Heart right ventricle (tissue), 16 donors: ENCODE results near the gene SLC34A1. TPM values are rescaled to one million over a fixed set of nuclear protein-coding genes. Genes with fewer than 3 reads are reported as not detected.
"Not testable (repeated sequence)": the region's sequence is repeated elsewhere in the genome, so short reads cannot be mapped to it uniquely, and the experiment has no call there.

Source experiments
- ATAC-seq, 8 donors: fragments of 200-7000 bp; cut with Tn5 transposase; one replicate each; pipeline ENCODE4 v1.9.1; 2020; ENCODE audit warnings: mild to moderate bottlenecking in 8 of 8, moderate library complexity in 8 of 8, moderate number of reproducible peaks in 1 of 8
- DNase-seq, 2 donors: peaks; one replicate each; pipeline ENCODE4 v3.0.0-alpha.2; 2020
- H3K27ac ChIP-seq, 10 donors: fragments of 200-600 bp; sonication (generic) in 2 of 10; one replicate each; pipeline versions ENCODE4 v1.5.0 to v1.8.0; 2020 to 2022; ENCODE audit warnings: mild to moderate bottlenecking in 3 of 10
- H3K27me3 ChIP-seq, 7 donors: fragments of 200-600 bp; one replicate each; pipeline ENCODE4 v1.8.0; 2021 to 2022; ENCODE audit warnings: mild to moderate bottlenecking in 2 of 7
- H3K36me3 ChIP-seq, 9 donors: fragments of 200-600 bp; sonication (generic) in 1 of 9; one replicate each; pipeline versions ENCODE4 v1.5.0 to v1.8.0; 2020 to 2022; ENCODE audit warnings: mild to moderate bottlenecking in 2 of 9
- H3K4me1 ChIP-seq, 9 donors: fragments of 200-600 bp; sonication (generic) in 1 of 9; one replicate each; pipeline versions ENCODE4 v1.5.0 to v1.8.0; 2020 to 2022; ENCODE audit warnings: mild to moderate bottlenecking in 4 of 9
- H3K4me3 ChIP-seq, 10 donors: fragments of 200-600 bp; sonication (generic) in 2 of 10; one replicate each; pipeline versions ENCODE4 v1.5.0 to v1.8.0; 2020 to 2022; ENCODE audit warnings: mild to moderate bottlenecking in 7 of 10, moderate library complexity in 2 of 10
- H3K9me3 ChIP-seq, 11 donors: fragments of 200-600 bp in 10 of 11; sonication (generic) in 2 of 11; one replicate each; pipeline versions ENCODE4 v1.5.0 to v1.8.0; 2013 to 2022; ENCODE audit warnings: mild to moderate bottlenecking in 2 of 11, control low read depth in 1 of 11, moderate library complexity in 1 of 11
- CTCF ChIP-seq, 9 donors: fragments of 200-600 bp; sonication (generic) in 2 of 9; IDR thresholded peaks; one replicate each; pipeline versions ENCODE4 v1.5.0 to v1.8.0; 2021 to 2022; ENCODE audit warnings: antibody characterized with exemption in 9 of 9, mild to moderate bottlenecking in 5 of 9, moderate library complexity in 1 of 9
- WGBS, 2 donors: extraction: QIAGEN DNeasy Blood & Tissue Kit; methylation state at CpG; one replicate each; pipeline ENCODE4 v1.1.7; 2013; ENCODE audit warnings: inconsistent platforms in 1 of 2; 5-methylcytosine and 5-hydroxymethylcytosine counted together
- intact Hi-C, 10 donors: fragments of 100-400 bp; cut with DNase I; formaldehyde crosslinking; loops; one replicate each; pipeline versions ENCODE4 v1.11.1 to v1.14.2; 2022
- polyA plus RNA-seq, 2 donors: library from polyadenylated mRNA; stranded (reverse); fragments of 200-250 nt; gene quantifications; one replicate each; pipeline ENCODE4 v1.2.3, GENCODE V29; 2013
- total RNA-seq, 10 donors: library from RNA; stranded (reverse); fragmentation: NEBNext Ultra II Directional in 3 of 10; extraction: Animal tissue kit (Norgen Biotek cat#: 25700) in 3 of 10; gene quantifications; one replicate each; pipeline versions ENCODE4 v1.2.1 to v1.2.4, GENCODE V29; 2021 to 2023
- donor health status: Arrhythmogenic right ventricular cardiomyopathy.
- donor health status: ischemic (EF 13 %, LVEDD 7.1; RV severe dilation, severe dysfunction).
- donor health status: healthy with polysubstance abuse.
- donor health status: DM: no; HTN: yes; CAD: no.
- donor health status: DM: no; HTN: no; CAD: no.
- donor health status: ischemic (EF 25% LVEDD 6.9; RV normal size, moderate dysfunction).
- donor health status: ischemic (EF 25% LVEDD 5.7; RV mildly dilated, moderate dysfunction).
- donor health status: healthy.
- donor health status: DM: yes; HTN: yes; CAD: no.
- donor health status: Ischemic cardiomyopathy.
- donor health status: ischemic (EF 35%, LVEDD 5.7; RV mildly dilated, moderate dysfunction).
- donor health status: nonischemic (EF 11% LVEDD 7.7; RV severe dilation, severe dysfunction).
- donor health status: DM: yes; HTN: yes; CAD: no.
- donor health status: PGD.
- donor health status: ischemic (EF 29% LVEDD 5.4; RV normal size, mild dysfunction).
- donor health status: nonischemic (EF 23%, LVEDD 6.1; RV moderate dilation, normal function).

The SLC34A1 gene
- total and polyA plus RNA-seq, 12 donors: 0.12 TPM; not detected in 11

- H3K4me1 ChIP-seq: peaks cover 0 to 88% (median 22%) of the 10 kb centered on the region in 9 donors
- ATAC-seq (peak; percentile 34 to 66 (median 52)), DNase-seq (no peak)
- no peak for TF ChIP-seq CTCF (IDR thresholded peaks at IDR 0.05)
- H3K36me3 ChIP-seq: no peaks in the 10 kb centered on the region
- H3K27ac ChIP-seq: peak overlapping the region in 6 of 10 donors; percentile 4 to 88 (median 49)
- WGBS, 2 donors: 22 to 33% methylated on average over 5 of the region's 5 CpGs
- no peaks in the 10 kb centered on the region for H3K27me3 ChIP-seq
- peaks cover 0 to 5% (median 0%) of the 10 kb centered on the region in 11 donors for H3K9me3 ChIP-seq
- peak overlapping the region in 8 of 10 donors; percentile 12 to 67 (median 39) for H3K4me3 ChIP-seq
- intact Hi-C loops: no loop called here
Observed at GRCh38 chr5:177358370-177358819, 25.8 kb upstream of the SLC34A1 start.

DNA sequence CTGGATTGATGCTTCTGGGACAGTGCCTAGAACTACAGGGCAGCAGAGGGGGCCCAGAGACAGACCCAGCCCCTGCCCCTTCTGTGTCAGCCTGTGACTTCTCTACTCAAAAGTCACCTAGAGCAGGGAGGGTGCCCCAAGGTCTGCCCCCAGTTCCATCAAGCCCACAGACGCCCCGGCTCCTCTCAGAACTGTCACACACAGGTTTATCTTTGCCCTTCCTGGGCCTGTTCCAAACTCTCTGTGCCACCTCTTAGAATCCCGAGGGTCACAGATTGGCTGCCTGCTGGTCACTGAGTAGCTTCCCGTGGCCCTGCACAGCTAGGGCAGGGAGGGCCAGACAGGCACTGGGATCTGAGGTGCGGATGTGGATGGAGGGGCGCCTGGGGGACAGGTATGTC lies 24.8 kb upstream of the SLC34A1 start:
- ATAC-seq (peak in 1 of 8 donors; percentile 7), DNase-seq (no peak)
- H3K27me3 ChIP-seq: no peaks in the 10 kb centered on the region
- peaks cover 0 to 5% (median 0%) of the 10 kb centered on the region in 11 donors for H3K9me3 ChIP-seq
- peaks cover 0 to 93% (median 29%) of the 10 kb centered on the region in 9 donors for H3K4me1 ChIP-seq
- H3K4me3 ChIP-seq: peak overlapping the region in 1 of 10 donors; percentile 67
- no peaks in the 10 kb centered on the region for H3K36me3 ChIP-seq
- intact Hi-C loops: no loop called here
- TF ChIP-seq CTCF (IDR thresholded peaks at IDR 0.05): no peak
- peak overlapping the region in 1 of 10 donors; percentile 88 for H3K27ac ChIP-seq
- WGBS, 2 donors: 65 to 67% methylated on average over 6 of the region's 6 CpGs

DNA sequence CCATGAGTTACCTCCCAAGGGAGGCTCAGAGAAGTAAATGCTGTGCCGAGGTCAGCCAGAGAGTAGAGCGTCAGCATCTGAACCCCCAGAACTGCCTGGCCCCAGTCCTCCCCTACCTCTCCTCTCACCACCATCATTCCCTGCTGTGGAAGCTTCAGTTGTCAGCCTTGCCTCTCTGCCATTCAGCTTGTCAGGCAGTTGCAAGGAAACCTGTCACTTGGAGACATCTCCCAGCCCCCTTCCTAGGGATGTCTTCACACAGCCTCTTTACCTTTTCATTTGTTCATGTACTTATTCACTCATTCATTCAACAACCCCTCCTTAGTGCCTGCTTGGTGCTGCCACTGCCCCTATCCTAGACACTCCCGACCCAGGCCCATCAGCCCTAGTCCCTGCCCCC lies 24.4 kb upstream of the SLC34A1 start:
- TF ChIP-seq CTCF (IDR thresholded peaks at IDR 0.05): no peak
- no peak for ATAC-seq
- intact Hi-C loops: loop anchor here in 2 of 10 donors (10.0 kb wide), 2 partner anchors 45 to 245 kb away; partner anchors contain the start of gene MXD3 (in 1 of the 2)
- WGBS, 2 donors: 73 to 87% methylated on average over 3 of the region's 3 CpGs
- no peaks in the 10 kb centered on the region for H3K36me3 ChIP-seq
- peak overlapping the region in 1 of 10 donors; percentile 88 for H3K27ac ChIP-seq
- no peak for DNase-seq
- peaks cover 0 to 91% (median 29%) of the 10 kb centered on the region in 9 donors for H3K4me1 ChIP-seq
- H3K4me3 ChIP-seq: peak overlapping the region in 1 of 10 donors; percentile 67
- H3K9me3 ChIP-seq: peaks cover 0 to 5% (median 0%) of the 10 kb centered on the region in 11 donors
- H3K27me3 ChIP-seq: no peaks in the 10 kb centered on the region

- not testable (repeated sequence) for H3K9me3 ChIP-seq, H3K27me3 ChIP-seq, ATAC-seq, DNase-seq, H3K36me3 ChIP-seq, H3K4me3 ChIP-seq
- H3K27ac ChIP-seq: peak overlapping the region in 1 of 10 donors; percentile 74
- 93 to 94% methylated on average over 7 of the region's 7 CpGs for WGBS, 2 donors
- intact Hi-C loops: loop anchor here in 2 of 10 donors (10.0 kb wide), 2 partner anchors 46 to 246 kb away; partner anchors contain the start of gene MXD3 (in 1 of the 2)
- H3K4me1 ChIP-seq: peaks cover 0 to 86% (median 30%) of the 10 kb centered on the region in 9 donors
Observed at GRCh38 chr5:177360740-177361139, 23.5 kb upstream of the SLC34A1 start.
